B cell (primary cell): ENCODE measurements around the gene FAR2. TPM values are rescaled to one million over a fixed set of nuclear protein-coding genes. Genes with fewer than 3 reads are reported as not detected.

ENCODE experiments used
- ATAC-seq: fragments of 200-7000 bp; cut with Tn5 transposase; one replicate; pipeline ENCODE4 v1.10.0; 2021; ENCODE audit warnings: low read depth, mild to moderate bottlenecking, moderate number of reproducible peaks, moderate library complexity
- CTCF ChIA-PET: fragments of 350-600 bp; sonication (Branson Sonifier 250); formaldehyde crosslinking; loops from one replicate; lab custom pipeline; 2021; ENCODE audit warnings: antibody characterized with exemption, inconsistent platforms; lab: Charles Lee
- POLR2A ChIA-PET: fragments of 350-600 bp; sonication (Branson Sonifier 250); formaldehyde crosslinking; loops from one replicate; lab custom pipeline; 2021; ENCODE audit warnings: antibody characterized with exemption; lab: Charles Lee
- DNase-seq: peaks from one replicate; pipeline ENCODE4 v3.0.0; 2013
- H2AFZ ChIP-seq: 2 replicates; pipeline ENCODE4 v1.6.1; 2012; ENCODE audit warnings: mild to moderate bottlenecking, low read depth, low read length; ENCODE audit not compliant: insufficient read depth, poor library complexity, severe bottlenecking
- H3K27ac ChIP-seq, 2 donors: 1 replicate in 1 of 2; 2 replicates in 1 of 2; pipeline ENCODE4 v1.5.1; 2012 to 2013; ENCODE audit warnings: low read length in 2 of 2, mild to moderate bottlenecking in 2 of 2, moderate library complexity in 1 of 2
- H3K27me3 ChIP-seq, 4 experiments: fragments of 200-600 bp in 1 of 4; sonication (generic) in 1 of 4; replicated peaks in 1 of 4; 1 replicate in 2 of 4; 2 replicates in 2 of 4; pipeline versions ENCODE4 v1.6.1 to v1.7.0; 2013 to 2016; ENCODE audit warnings: low read length in 3 of 4, mild to moderate bottlenecking in 2 of 4, mixed read lengths in 1 of 4, moderate library complexity in 1 of 4; ENCODE audit not compliant: insufficient read depth in 4 of 4, control insufficient read depth in 3 of 4; ENCODE audit errors: control extremely low read depth in 1 of 4
- H3K36me3 ChIP-seq, 2 experiments: replicated peaks in 1 of 2; 1 replicate in 1 of 2; 2 replicates in 1 of 2; pipeline versions ENCODE4 v1.6.1 to v1.7.1; 2013; ENCODE audit warnings: low read length in 1 of 2; ENCODE audit not compliant: insufficient read depth in 2 of 2, control insufficient read depth in 1 of 2; ENCODE audit errors: control extremely low read depth in 1 of 2, extremely low read depth in 1 of 2
- H3K4me1 ChIP-seq, 2 donors: fragments of 200-600 bp in 1 of 2; sonication (generic) in 1 of 2; 1 replicate in 1 of 2; 2 replicates in 1 of 2; pipeline versions ENCODE4 v1.5.1 to v1.6.1; 2013 to 2017; ENCODE audit warnings: low read length in 2 of 2; ENCODE audit not compliant: control insufficient read depth in 2 of 2, insufficient read depth in 2 of 2
- H3K4me2 ChIP-seq: replicated peaks from 2 replicates; pipeline ENCODE3; 2012; ENCODE audit warnings: mild to moderate bottlenecking, low read depth, low read length; ENCODE audit not compliant: poor library complexity, severe bottlenecking
- H3K4me3 ChIP-seq, 5 experiments: fragments of 200-600 bp in 1 of 5; sonication (generic) in 1 of 5; 1 replicate in 3 of 5; 2 replicates in 2 of 5; pipeline versions ENCODE4 v1.5.1 to v1.7.0; 2011 to 2016; ENCODE audit warnings: low read length in 4 of 5, mild to moderate bottlenecking in 4 of 5, low read depth in 2 of 5, control low read depth in 1 of 5, moderate library complexity in 1 of 5; ENCODE audit not compliant: insufficient read depth in 1 of 5; ENCODE audit errors: control extremely low read depth in 1 of 5, extremely low read depth in 1 of 5
- H3K79me2 ChIP-seq: fragments of 200-600 bp; sonication (generic); one replicate; pipeline ENCODE4 v1.6.0; 2016; ENCODE audit warnings: low read length; ENCODE audit not compliant: control insufficient read depth, insufficient read depth
- H3K9ac ChIP-seq: fragments of 200-600 bp; sonication (generic); 2 replicates; pipeline ENCODE4 v1.6.1; 2017; ENCODE audit warnings: mild to moderate bottlenecking, low read length, moderate library complexity
- H3K9me3 ChIP-seq, 3 donors: one replicate each; pipeline versions ENCODE4 v1.6.1 to v1.7.1; 2013; ENCODE audit warnings: low read length in 2 of 3; ENCODE audit not compliant: control insufficient read depth in 2 of 3, insufficient read depth in 1 of 3; ENCODE audit errors: control extremely low read depth in 1 of 3
- H4K20me1 ChIP-seq: 2 replicates; pipeline ENCODE4 v1.6.0; 2012; ENCODE audit warnings: mild to moderate bottlenecking, low read length; ENCODE audit not compliant: insufficient read depth, control insufficient read depth, poor library complexity, severe bottlenecking
- H3K27ac Mint-ChIP-seq: one replicate; pipeline ENCODE4 v1.8.0; 2021; ENCODE audit warnings: mixed read lengths
- H3K27me3 Mint-ChIP-seq: one replicate; pipeline ENCODE4 v1.8.0; 2021; ENCODE audit warnings: mixed read lengths
- H3K4me1 Mint-ChIP-seq: one replicate; pipeline ENCODE4 v1.8.0; 2021; ENCODE audit warnings: mixed read lengths
- H3K4me3 Mint-ChIP-seq: one replicate; pipeline ENCODE4 v1.8.0; 2021; ENCODE audit warnings: mixed read lengths
- H3K9me3 Mint-ChIP-seq: one replicate; pipeline ENCODE4 v1.8.0; 2022; ENCODE audit warnings: mixed read lengths; ENCODE audit not compliant: insufficient read depth
- EZH2 ChIP-seq: IDR thresholded peaks from 2 replicates; pipeline ENCODE4 v1.6.1; 2012; ENCODE audit warnings: borderline replicate concordance, low read depth, mild to moderate bottlenecking, moderate library complexity, low read length; ENCODE audit not compliant: insufficient read depth, poor library complexity, severe bottlenecking
- WGBS: methylation state at CpG from one replicate; pipeline ENCODE4 v1.1.5; 2013; ENCODE audit warnings: missing lambda C conversion rate; ENCODE audit not compliant: insufficient coverage; 5-methylcytosine and 5-hydroxymethylcytosine counted together
- intact Hi-C: fragments of 100-400 bp; cut with micrococcal nuclease; formaldehyde crosslinking; loops from one replicate; pipeline ENCODE4 v1.10.0; 2022
- polyA plus RNA-seq: library from polyadenylated mRNA; depleted of rRNA; stranded (reverse); fragments of >200 nt; gene quantifications from 2 replicates; pipeline ENCODE4 v1.2.3, GENCODE V29; 2012
- total RNA-seq, 2 donors: library from RNA; stranded (reverse); fragments of 120-200 nt in 1 of 2; gene quantifications; 1 replicate in 1 of 2; 2 replicates in 1 of 2; pipeline versions ENCODE4 v1.2.3 to v1.2.4, GENCODE V29; 2013 to 2022
- TF ChIP-seq, protein P1 (sequence below): fragments of 200-600 bp; IDR thresholded peaks from one replicate; pipeline ENCODE4 v1.8.0; 2022; ENCODE audit warnings: antibody characterized with exemption, mild to moderate bottlenecking

The FAR2 gene
- total and polyA plus RNA-seq, 2 donors (not counting 1 experiment from before 2014, with no cell fraction given): 0.39 TPM; not detected in 1

DNA sequence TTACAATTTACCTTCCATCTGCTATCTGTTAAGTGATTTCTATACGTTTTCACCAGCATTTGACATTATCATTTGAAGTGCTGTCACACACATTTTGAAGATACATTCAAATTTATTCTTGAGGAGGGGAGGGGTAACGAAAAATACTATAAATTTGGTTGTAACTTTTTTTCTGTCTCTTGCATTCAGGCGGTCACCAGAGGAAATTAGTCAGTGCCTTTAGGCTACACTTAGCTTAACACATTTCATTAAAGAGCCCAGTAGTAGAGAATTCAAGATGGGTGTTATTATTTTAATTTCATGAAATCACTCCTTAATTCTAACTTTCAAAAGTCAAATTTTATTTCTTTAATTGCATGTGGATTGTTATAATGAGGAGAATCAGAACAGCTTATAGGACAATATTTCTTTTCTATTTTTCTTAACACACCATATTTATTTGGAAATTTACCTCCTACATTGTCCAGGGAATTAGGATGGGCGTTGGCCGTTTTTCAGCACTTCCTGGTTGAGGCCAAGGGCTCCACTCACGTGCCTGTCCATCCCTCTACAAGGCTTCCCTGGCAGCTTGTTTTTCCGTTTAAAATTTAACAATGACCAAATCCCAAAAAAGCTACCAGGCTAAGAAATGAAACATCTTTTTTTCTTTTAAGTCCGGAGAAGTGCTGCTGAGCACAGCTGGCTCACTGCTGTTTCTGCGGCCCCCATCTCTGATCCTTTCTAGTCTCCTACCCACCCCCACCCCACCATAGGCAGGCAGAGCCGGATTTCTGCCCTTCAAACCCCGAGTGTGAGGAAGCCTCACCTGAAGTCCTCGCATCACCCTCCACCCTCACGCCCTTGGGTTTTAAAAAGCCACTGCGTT lies 1.1 kb upstream of the FAR2 start:
- no peak for ATAC-seq
- Histone ChIP-seq H3K4me3 (peak overlapping the region; percentile 36 to 68 (median 41)), H3K36me3 (no peaks in the 10 kb centered on the region), H3K27me3 (peaks cover 0 to 30% (median 17%) of the 10 kb centered on the region in 4 experiments), H3K27ac (no peak overlapping the region), H3K9ac (peak overlapping the region; percentile 62), H3K9me3 (peaks cover 0 to 11% (median 0%) of the 10 kb centered on the region in 3 donors), H3K4me2 (peak overlapping the region; percentile 89), H3K79me2 (no peaks in the 10 kb centered on the region), H2AFZ (peak overlapping the region; percentile 71), H4K20me1 (no peaks in the 10 kb centered on the region), H3K4me1 (peaks cover 27 to 28% of the 10 kb centered on the region in 2 donors)
- Mint-ChIP-seq H3K4me1 (peaks cover 16% of the 10 kb centered on the region), H3K27me3 (peaks cover 46% of the 10 kb centered on the region), H3K4me3 (peak overlapping the region; percentile 82), H3K27ac (no peak overlapping the region), H3K9me3 (no peaks in the 10 kb centered on the region)
- 1% methylated on average over 10 of the region's 14 CpGs for WGBS
- DNase-seq: no peak
- intact Hi-C loops: no loop called here
- POLR2A ChIA-PET: no interaction called here
- no peak for TF ChIP-seq EZH2
- TF ChIP-seq, protein P1, sequence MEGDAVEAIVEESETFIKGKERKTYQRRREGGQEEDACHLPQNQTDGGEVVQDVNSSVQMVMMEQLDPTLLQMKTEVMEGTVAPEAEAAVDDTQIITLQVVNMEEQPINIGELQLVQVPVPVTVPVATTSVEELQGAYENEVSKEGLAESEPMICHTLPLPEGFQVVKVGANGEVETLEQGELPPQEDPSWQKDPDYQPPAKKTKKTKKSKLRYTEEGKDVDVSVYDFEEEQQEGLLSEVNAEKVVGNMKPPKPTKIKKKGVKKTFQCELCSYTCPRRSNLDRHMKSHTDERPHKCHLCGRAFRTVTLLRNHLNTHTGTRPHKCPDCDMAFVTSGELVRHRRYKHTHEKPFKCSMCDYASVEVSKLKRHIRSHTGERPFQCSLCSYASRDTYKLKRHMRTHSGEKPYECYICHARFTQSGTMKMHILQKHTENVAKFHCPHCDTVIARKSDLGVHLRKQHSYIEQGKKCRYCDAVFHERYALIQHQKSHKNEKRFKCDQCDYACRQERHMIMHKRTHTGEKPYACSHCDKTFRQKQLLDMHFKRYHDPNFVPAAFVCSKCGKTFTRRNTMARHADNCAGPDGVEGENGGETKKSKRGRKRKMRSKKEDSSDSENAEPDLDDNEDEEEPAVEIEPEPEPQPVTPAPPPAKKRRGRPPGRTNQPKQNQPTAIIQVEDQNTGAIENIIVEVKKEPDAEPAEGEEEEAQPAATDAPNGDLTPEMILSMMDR: no peak
- CTCF ChIA-PET: interaction anchor here (1.2 kb wide), 1 partner anchor 173 kb away, joined by 3 read pairs; no protein-coding TSS in a partner anchor

DNA sequence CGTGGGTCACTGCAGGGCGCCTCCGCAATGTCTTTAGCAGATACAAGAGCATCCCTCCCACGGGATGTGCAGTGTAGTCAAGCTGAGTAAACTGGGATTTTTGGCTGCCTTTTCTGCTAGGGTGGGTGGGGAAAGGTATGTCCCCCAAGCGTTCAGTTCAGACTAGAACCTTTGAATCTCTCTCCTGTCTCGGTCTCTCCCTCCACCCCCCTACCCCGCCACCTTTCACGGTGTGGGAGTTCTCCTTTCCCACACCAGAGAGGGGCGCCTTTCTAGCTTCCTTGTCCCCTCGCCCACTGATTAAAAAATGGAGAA lies 525 bp upstream of the FAR2 start:
- Mint-ChIP-seq H3K27ac (no peak overlapping the region), H3K27me3 (peaks cover 46% of the 10 kb centered on the region), H3K4me3 (peak overlapping the region; percentile 82), H3K9me3 (no peaks in the 10 kb centered on the region), H3K4me1 (peaks cover 21% of the 10 kb centered on the region)
- peaks cover 0 to 11% (median 0%) of the 10 kb centered on the region in 3 donors for H3K9me3 ChIP-seq
- H3K36me3 ChIP-seq: no peaks in the 10 kb centered on the region
- peak; percentile 19 for DNase-seq
- WGBS: 0% methylated on average over 3 of the region's 10 CpGs
- TF ChIP-seq EZH2: no peak
- TF ChIP-seq, protein P1: no peak
- H2AFZ ChIP-seq: peak overlapping the region; percentile 71
- H3K9ac ChIP-seq: peak overlapping the region; percentile 62
- H4K20me1 ChIP-seq: no peaks in the 10 kb centered on the region
- H3K4me3 ChIP-seq: peak overlapping the region; percentile 36 to 70 (median 57)
- peaks cover 0 to 30% (median 17%) of the 10 kb centered on the region in 4 experiments for H3K27me3 ChIP-seq
- peak overlapping the region; percentile 89 for H3K4me2 ChIP-seq
- peaks cover 28 to 29% of the 10 kb centered on the region in 2 donors for H3K4me1 ChIP-seq
- no peaks in the 10 kb centered on the region for H3K79me2 ChIP-seq
- intact Hi-C loops: no loop called here
- ChIA-PET POLR2A (no interaction called here), CTCF (interaction anchor here (1.2 kb wide), 1 partner anchor 172 kb away, joined by 3 read pairs; no protein-coding TSS in a partner anchor)
- no peak overlapping the region for H3K27ac ChIP-seq
- ATAC-seq: no peak
